SJSA1 (cell line): Measurements from ENCODE around the gene REEP6. TPM values are rescaled to one million over a fixed set of nuclear protein-coding genes. Genes with fewer than 3 reads are reported as not detected.
A peak's percentile ranks its signal among the peaks of the same experiment; 100 is the strongest.
"Not testable (repeated sequence)": the region's sequence is repeated elsewhere in the genome, so short reads cannot be mapped to it uniquely, and the experiment has no call there.

Source experiments
- DNase-seq, 2 experiments: peaks; one replicate each; pipeline ENCODE4 v3.0.0-alpha.2; 2015 to 2020; ENCODE audit warnings: low spot score in 2 of 2, low read depth in 1 of 2
- H3K27ac ChIP-seq: fragments of 250-450 bp; sonication (Bioruptor Pico); 2 replicates; pipeline ENCODE4 v1.5.1; 2020; ENCODE audit warnings: mild to moderate bottlenecking, moderate library complexity
- H3K27me3 ChIP-seq: fragments of 250-450 bp; sonication (Bioruptor Pico); replicated peaks from 2 replicates; pipeline ENCODE4 v1.5.1; 2020; ENCODE audit warnings: mild to moderate bottlenecking, moderate library complexity
- H3K36me3 ChIP-seq: fragments of 250-450 bp; sonication (Bioruptor Pico); 2 replicates; pipeline ENCODE4 v1.5.1; 2020; ENCODE audit warnings: mild to moderate bottlenecking
- H3K4me1 ChIP-seq: fragments of 250-450 bp; sonication (Bioruptor Pico); replicated peaks from 2 replicates; pipeline ENCODE4 v1.6.1; 2021; ENCODE audit warnings: mild to moderate bottlenecking
- H3K4me3 ChIP-seq: fragments of 250-450 bp; sonication (Bioruptor Pico); 2 replicates; pipeline ENCODE4 v1.5.1; 2020; ENCODE audit warnings: mild to moderate bottlenecking
- H3K9me3 ChIP-seq: fragments of 250-450 bp; sonication (Bioruptor Pico); replicated peaks from 2 replicates; pipeline ENCODE4 v1.5.1; 2020; ENCODE audit warnings: mild to moderate bottlenecking
- total RNA-seq: library from RNA; depleted of rRNA; stranded (reverse); fragments of >200 nt; shearing (Covaris generic); gene quantifications from 2 replicates; pipeline ENCODE4 v1.2.3, GENCODE V29; 2014

REEP6 gene
- total RNA-seq, 1 experiment from 2014 or later: 0.92 TPM

GRCh38 chr19:1495799-1496713 is 5.1 kb downstream of the REEP6 start:
- H3K4me1 ChIP-seq: peaks cover 7% of the 10 kb centered on the region
- H3K36me3 ChIP-seq: no peaks in the 10 kb centered on the region; the same call in 1 of the 2 replicates
- peaks cover 6% of the 10 kb centered on the region; the same call in 1 of the 2 replicates for H3K9me3 ChIP-seq
- H3K27ac ChIP-seq: no peak overlapping the region
- H3K27me3 ChIP-seq: peaks cover 66% of the 10 kb centered on the region
- DNase-seq: no peak
- H3K4me3 ChIP-seq: no peak overlapping the region

GRCh38 chr19:1496714-1497577 is 6.0 kb downstream of the REEP6 start:
- Histone ChIP-seq H3K36me3 (no peaks in the 10 kb centered on the region), H3K27me3 (peaks cover 66% of the 10 kb centered on the region), H3K9me3 (no peaks in the 10 kb centered on the region), H3K4me1 (no peaks in the 10 kb centered on the region), H3K27ac (no peak overlapping the region), H3K4me3 (no peak overlapping the region)
- no peak for DNase-seq

- no peaks in the 10 kb centered on the region for H3K4me1 ChIP-seq
- no peak overlapping the region for H3K27ac ChIP-seq
- no peaks in the 10 kb centered on the region for H3K9me3 ChIP-seq
- no peaks in the 10 kb centered on the region for H3K36me3 ChIP-seq
- H3K27me3 ChIP-seq: peaks cover 66% of the 10 kb centered on the region
- DNase-seq: no peak
- no peak overlapping the region for H3K4me3 ChIP-seq
Measured at GRCh38 chr19:1497578-1498235, 6.7 kb downstream of the REEP6 start.

GRCh38 chr19:1499231-1499630 is 8.2 kb downstream of the REEP6 start:
- H3K36me3 ChIP-seq, DNase-seq, H3K27ac ChIP-seq, H3K4me1 ChIP-seq, H3K4me3 ChIP-seq, H3K9me3 ChIP-seq: not testable (repeated sequence)
- H3K27me3 ChIP-seq: peaks cover 68% of the 10 kb centered on the region

- 0 out of 2 replicates have a peak, but pooled peaks cover 7% of the 10 kb centered on the region for H3K4me1 ChIP-seq
- peaks cover 63% of the 10 kb centered on the region for H3K27me3 ChIP-seq
- no peak for DNase-seq
- no peaks in the 10 kb centered on the region for H3K36me3 ChIP-seq
- no peaks in the 10 kb centered on the region for H3K9me3 ChIP-seq
- H3K4me3 ChIP-seq: no peak overlapping the region
- H3K27ac ChIP-seq: no peak overlapping the region
Measured at GRCh38 chr19:1501200-1501595, 10.2 kb downstream of the REEP6 start.

- H3K27me3 ChIP-seq: peaks cover 49% of the 10 kb centered on the region
- H3K4me1 ChIP-seq: peaks cover 7% of the 10 kb centered on the region; the same call in 1 of the 2 replicates
- H3K36me3 ChIP-seq: no peaks in the 10 kb centered on the region
- H3K9me3 ChIP-seq: no peaks in the 10 kb centered on the region
- H3K4me3 ChIP-seq: no peak overlapping the region
- no peak for DNase-seq
- H3K27ac ChIP-seq: no peak overlapping the region
Measured at GRCh38 chr19:1502433-1503088, 11.6 kb downstream of the REEP6 start.

GRCh38 chr19:1503089-1503924 is 12.3 kb downstream of the REEP6 start:
- DNase-seq: peak in 1 of 2 experiments; percentile 31
- Histone ChIP-seq H3K36me3 (no peaks in the 10 kb centered on the region), H3K4me3 (no peak overlapping the region)

GRCh38 chr19:1503925-1504773 is 13.2 kb downstream of the REEP6 start:
- H3K4me3 ChIP-seq: no peak overlapping the region
- no peak overlapping the region for H3K27ac ChIP-seq
- no peaks in the 10 kb centered on the region for H3K36me3 ChIP-seq
- peaks cover 4% of the 10 kb centered on the region; the same call in 1 of the 2 replicates for H3K9me3 ChIP-seq
- peaks cover 42% of the 10 kb centered on the region for H3K27me3 ChIP-seq
- H3K4me1 ChIP-seq: peaks cover 7% of the 10 kb centered on the region; the same call in 1 of the 2 replicates
- DNase-seq: no peak

More at GRCh38 chr19:1503089-1503924, 12.3 kb downstream of the REEP6 start:
- no peak overlapping the region for H3K27ac ChIP-seq
- H3K27me3 ChIP-seq: peaks cover 42% of the 10 kb centered on the region
- peaks cover 7% of the 10 kb centered on the region; the same call in 1 of the 2 replicates for H3K4me1 ChIP-seq
- H3K9me3 ChIP-seq: peaks cover under 1% of the 10 kb centered on the region; the same call in 1 of the 2 replicates

- H3K27me3 ChIP-seq: peaks cover 42% of the 10 kb centered on the region
- peaks cover 4% of the 10 kb centered on the region; the same call in 1 of the 2 replicates for H3K9me3 ChIP-seq
- peaks cover 7% of the 10 kb centered on the region; the same call in 1 of the 2 replicates for H3K4me1 ChIP-seq
- H3K4me3 ChIP-seq: no peak overlapping the region
- H3K36me3 ChIP-seq: no peaks in the 10 kb centered on the region
- no peak for DNase-seq
- H3K27ac ChIP-seq: no peak overlapping the region
Measured at GRCh38 chr19:1505012-1505411, 14.0 kb downstream of the REEP6 start.

GRCh38 chr19:1505991-1506881 is 15.3 kb downstream of the REEP6 start:
- Histone ChIP-seq H3K9me3 (peaks cover 4% of the 10 kb centered on the region; the same call in 1 of the 2 replicates), H3K4me1 (peaks cover 7% of the 10 kb centered on the region; the same call in 1 of the 2 replicates), H3K27ac (no peak overlapping the region), H3K27me3 (peaks cover 39% of the 10 kb centered on the region), H3K4me3 (no peak overlapping the region), H3K36me3 (no peaks in the 10 kb centered on the region)
- DNase-seq: no peak

GRCh38 chr19:1507192-1507660 is 16.2 kb downstream of the REEP6 start:
- H3K4me1 ChIP-seq: peaks cover 7% of the 10 kb centered on the region; the same call in 1 of the 2 replicates
- H3K27ac ChIP-seq: no peak overlapping the region
- H3K9me3 ChIP-seq: peaks cover 4% of the 10 kb centered on the region; the same call in 1 of the 2 replicates
- H3K4me3 ChIP-seq: no peak overlapping the region
- no peaks in the 10 kb centered on the region for H3K36me3 ChIP-seq
- peaks cover 29% of the 10 kb centered on the region for H3K27me3 ChIP-seq
- DNase-seq: no peak
